CD14-positive monocyte (primary cell): ENCODE results near the gene NPAS3. TPM values are rescaled to one million over a fixed set of nuclear protein-coding genes. Genes with fewer than 3 reads are reported as not detected.

Experiments
- DNase-seq, 3 donors: peaks; one replicate each; pipeline ENCODE4 v3.0.0-alpha.2; 2011 to 2022
- H2AFZ ChIP-seq: 2 replicates; pipeline ENCODE4 v1.6.0; 2012; ENCODE audit warnings: mild to moderate bottlenecking, low read depth, low read length, inconsistent platforms; ENCODE audit not compliant: insufficient read depth, poor library complexity, severe bottlenecking
- H3K27ac ChIP-seq, 2 donors: 1 replicate in 1 of 2; 2 replicates in 1 of 2; pipeline ENCODE4 v1.5.1; 2012 to 2013; ENCODE audit warnings: low read length in 2 of 2, control low read depth in 1 of 2, inconsistent platforms in 1 of 2, low read depth in 1 of 2, mild to moderate bottlenecking in 1 of 2
- H3K27me3 ChIP-seq, 2 donors: one replicate each; pipeline versions ENCODE4 v1.6.0 to v1.6.1; 2011 to 2013; ENCODE audit warnings: low read length in 2 of 2; ENCODE audit not compliant: control insufficient read depth in 2 of 2, insufficient read depth in 2 of 2
- H3K36me3 ChIP-seq, 2 donors: replicated peaks in 1 of 2; 1 replicate in 1 of 2; 2 replicates in 1 of 2; pipeline versions ENCODE4 v1.5.1 to v1.6.1; 2012 to 2013; ENCODE audit warnings: low read length in 2 of 2, control low read depth in 1 of 2, inconsistent platforms in 1 of 2, mild to moderate bottlenecking in 1 of 2; ENCODE audit not compliant: insufficient read depth in 2 of 2, control insufficient read depth in 1 of 2
- H3K4me1 ChIP-seq, 2 donors: 1 replicate in 1 of 2; 2 replicates in 1 of 2; pipeline versions ENCODE4 v1.5.1 to v1.6.1; 2012 to 2013; ENCODE audit warnings: low read length in 2 of 2, control low read depth in 1 of 2, inconsistent platforms in 1 of 2, mild to moderate bottlenecking in 1 of 2, moderate library complexity in 1 of 2; ENCODE audit not compliant: insufficient read depth in 2 of 2, control insufficient read depth in 1 of 2
- H3K4me2 ChIP-seq: replicated peaks from 2 replicates; pipeline ENCODE3; 2012; ENCODE audit warnings: low read length, moderate library complexity, mild to moderate bottlenecking; ENCODE audit not compliant: poor library complexity, severe bottlenecking; ENCODE audit errors: extremely low read depth
- H3K4me3 ChIP-seq, 3 experiments: fragments of 200-600 bp in 1 of 3; sonication (generic) in 1 of 3; replicated peaks in 1 of 3; 1 replicate in 2 of 3; 2 replicates in 1 of 3; pipeline ENCODE4 v1.5.1; 2011 to 2013; ENCODE audit warnings: low read length in 3 of 3, mild to moderate bottlenecking in 3 of 3, control low read depth in 2 of 3, low read depth in 2 of 3, inconsistent platforms in 1 of 3, moderate library complexity in 1 of 3
- H3K79me2 ChIP-seq: 2 replicates; pipeline ENCODE4 v1.6.0; 2012; ENCODE audit warnings: mild to moderate bottlenecking, control low read depth, inconsistent platforms, low read length, moderate library complexity; ENCODE audit not compliant: insufficient read depth
- H3K9ac ChIP-seq: 2 replicates; pipeline ENCODE4 v1.6.0; 2017; ENCODE audit warnings: low read length, mild to moderate bottlenecking; ENCODE audit not compliant: insufficient read depth, poor library complexity, severe bottlenecking
- H3K9me3 ChIP-seq, 2 donors: replicated peaks in 1 of 2; 1 replicate in 1 of 2; 2 replicates in 1 of 2; pipeline versions ENCODE4 v1.5.1 to v1.6.1; 2012 to 2013; ENCODE audit warnings: low read length in 2 of 2, control low read depth in 1 of 2; ENCODE audit not compliant: control insufficient read depth in 1 of 2, insufficient read depth in 1 of 2
- H4K20me1 ChIP-seq: 2 replicates; pipeline ENCODE4 v1.6.0; 2012; ENCODE audit warnings: mild to moderate bottlenecking, low read length, control low read depth, moderate library complexity; ENCODE audit not compliant: insufficient read depth
- H3K27ac Mint-ChIP-seq, 7 donors: one replicate each; pipeline ENCODE4 v1.8.0; 2020; ENCODE audit warnings: mild to moderate bottlenecking in 7 of 7, mixed read lengths in 7 of 7, moderate library complexity in 6 of 7, inconsistent platforms in 2 of 7
- H3K27me3 Mint-ChIP-seq, 3 donors: one replicate each; pipeline ENCODE4 v1.8.0; 2021 to 2022; ENCODE audit warnings: low read depth in 3 of 3, mild to moderate bottlenecking in 3 of 3, mixed read lengths in 3 of 3, moderate library complexity in 3 of 3, inconsistent platforms in 1 of 3
- H3K36me3 Mint-ChIP-seq, 2 donors: one replicate each; pipeline ENCODE4 v1.8.0; 2020; ENCODE audit warnings: mixed read lengths in 2 of 2, inconsistent platforms in 1 of 2, mild to moderate bottlenecking in 1 of 2
- H3K4me1 Mint-ChIP-seq: one replicate; pipeline ENCODE4 v1.8.0; 2020; ENCODE audit warnings: mild to moderate bottlenecking, mixed read lengths
- H3K4me3 Mint-ChIP-seq, 2 donors: one replicate each; pipeline ENCODE4 v1.8.0; 2020; ENCODE audit warnings: mild to moderate bottlenecking in 2 of 2, mixed read lengths in 2 of 2, moderate library complexity in 1 of 2
- H3K9me3 Mint-ChIP-seq, 7 donors: one replicate each; pipeline ENCODE4 v1.8.0; 2020 to 2022; ENCODE audit warnings: mixed read lengths in 7 of 7, mild to moderate bottlenecking in 6 of 7, moderate library complexity in 6 of 7, inconsistent platforms in 2 of 7
- WGBS: methylation state at CpG from one replicate; pipeline ENCODE4 v1.1.5; 2013; ENCODE audit warnings: missing lambda C conversion rate; ENCODE audit not compliant: insufficient coverage; 5-methylcytosine and 5-hydroxymethylcytosine counted together
- intact Hi-C, 2 donors: fragments of 100-400 bp; cut with micrococcal nuclease; formaldehyde crosslinking; loops; one replicate each; pipeline versions ENCODE4 v1.15.0 to v1.15.1; 2023
- polyA plus RNA-seq, 3 donors: library from polyadenylated mRNA; depleted of rRNA in 1 of 3; unstranded in 2 of 3; stranded (reverse) in 1 of 3; fragments of 300-500 nt in 2 of 3; fragments of >200 nt in 1 of 3; fragmentation: Illumina TruSeq in 2 of 3; gene quantifications; 1 replicate in 2 of 3; 2 replicates in 1 of 3; pipeline ENCODE4 v1.2.3, GENCODE V29; 2012 to 2021
- TF ChIP-seq, protein P1 (sequence below): fragments of 200-600 bp; IDR thresholded peaks from one replicate; pipeline ENCODE4 v1.8.0; 2022; ENCODE audit warnings: antibody characterized with exemption, mild to moderate bottlenecking

Gene NPAS3
- polyA plus RNA-seq, 3 donors: not detected

DNA sequence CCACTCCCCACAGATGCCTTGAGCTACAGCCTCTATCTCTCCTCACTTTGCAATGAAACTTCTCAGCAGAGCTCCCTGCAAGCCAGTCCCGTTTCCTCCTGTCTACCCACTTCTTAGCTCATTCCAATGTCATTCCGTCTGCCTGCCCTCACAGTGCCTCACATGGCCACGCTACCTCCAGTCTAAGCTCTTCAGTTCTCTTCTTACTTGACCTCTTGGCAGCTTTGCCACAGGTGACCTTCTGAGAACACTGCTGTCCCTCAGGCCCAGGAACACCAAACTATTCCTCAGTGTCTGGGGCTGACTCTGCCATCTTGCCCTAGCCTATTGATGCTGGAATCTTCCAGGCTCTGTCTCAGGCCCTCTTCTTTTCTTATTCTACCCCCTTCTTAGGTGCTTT lies 902.1 kb downstream of the NPAS3 start:
- Mint-ChIP-seq H3K36me3 (no peaks in the 10 kb centered on the region), H3K9me3 (peaks cover 0 to 1% (median 0%) of the 10 kb centered on the region in 7 donors), H3K27ac (no peak overlapping the region), H3K27me3 (peaks cover 0 to 3% (median 2%) of the 10 kb centered on the region in 3 donors), H3K4me1 (no peaks in the 10 kb centered on the region), H3K4me3 (no peak overlapping the region)
- no peak overlapping the region for H3K9ac ChIP-seq
- H3K4me3 ChIP-seq: no peak overlapping the region
- H3K36me3 ChIP-seq: no peaks in the 10 kb centered on the region
- H3K27me3 ChIP-seq: no peaks in the 10 kb centered on the region
- WGBS: 87% methylated on average over 3 of the region's 3 CpGs
- TF ChIP-seq, protein P1, sequence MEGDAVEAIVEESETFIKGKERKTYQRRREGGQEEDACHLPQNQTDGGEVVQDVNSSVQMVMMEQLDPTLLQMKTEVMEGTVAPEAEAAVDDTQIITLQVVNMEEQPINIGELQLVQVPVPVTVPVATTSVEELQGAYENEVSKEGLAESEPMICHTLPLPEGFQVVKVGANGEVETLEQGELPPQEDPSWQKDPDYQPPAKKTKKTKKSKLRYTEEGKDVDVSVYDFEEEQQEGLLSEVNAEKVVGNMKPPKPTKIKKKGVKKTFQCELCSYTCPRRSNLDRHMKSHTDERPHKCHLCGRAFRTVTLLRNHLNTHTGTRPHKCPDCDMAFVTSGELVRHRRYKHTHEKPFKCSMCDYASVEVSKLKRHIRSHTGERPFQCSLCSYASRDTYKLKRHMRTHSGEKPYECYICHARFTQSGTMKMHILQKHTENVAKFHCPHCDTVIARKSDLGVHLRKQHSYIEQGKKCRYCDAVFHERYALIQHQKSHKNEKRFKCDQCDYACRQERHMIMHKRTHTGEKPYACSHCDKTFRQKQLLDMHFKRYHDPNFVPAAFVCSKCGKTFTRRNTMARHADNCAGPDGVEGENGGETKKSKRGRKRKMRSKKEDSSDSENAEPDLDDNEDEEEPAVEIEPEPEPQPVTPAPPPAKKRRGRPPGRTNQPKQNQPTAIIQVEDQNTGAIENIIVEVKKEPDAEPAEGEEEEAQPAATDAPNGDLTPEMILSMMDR: no peak
- H3K4me2 ChIP-seq: no peak overlapping the region
- no peak overlapping the region for H2AFZ ChIP-seq
- no peaks in the 10 kb centered on the region for H4K20me1 ChIP-seq
- H3K4me1 ChIP-seq: no peaks in the 10 kb centered on the region
- H3K79me2 ChIP-seq: no peaks in the 10 kb centered on the region
- H3K9me3 ChIP-seq: no peaks in the 10 kb centered on the region
- intact Hi-C loops: loop anchor here (5.0 to 10.0 kb wide), 2 partner anchors 264 to 387 kb away; no protein-coding TSS in a partner anchor
- no peak for DNase-seq
- H3K27ac ChIP-seq: no peak overlapping the region

DNA sequence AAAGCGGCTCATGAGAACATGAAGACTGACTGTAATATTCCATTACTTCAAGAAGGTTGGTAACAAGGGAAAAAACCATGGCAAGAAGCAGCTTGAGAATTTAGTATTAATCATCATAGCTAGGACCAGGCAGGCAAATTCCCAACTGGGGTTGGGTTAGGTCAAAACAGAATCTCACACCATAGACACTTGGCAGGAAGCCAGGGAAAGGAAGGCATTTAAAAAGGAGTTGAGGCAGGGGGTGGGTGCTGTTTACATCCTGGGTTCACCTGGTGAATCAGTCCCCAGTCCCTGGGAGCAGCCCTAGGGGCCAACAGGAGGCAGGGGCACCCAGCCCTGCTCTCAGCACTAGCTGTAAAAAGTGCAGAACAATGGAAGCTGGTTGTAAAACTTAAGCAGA lies 903.6 kb downstream of the NPAS3 start:
- Histone ChIP-seq H4K20me1 (no peaks in the 10 kb centered on the region), H3K79me2 (no peaks in the 10 kb centered on the region), H3K9me3 (no peaks in the 10 kb centered on the region), H3K9ac (no peak overlapping the region), H3K4me2 (no peak overlapping the region), H3K36me3 (no peaks in the 10 kb centered on the region), H3K27me3 (no peaks in the 10 kb centered on the region), H2AFZ (no peak overlapping the region), H3K27ac (no peak overlapping the region), H3K4me3 (no peak overlapping the region), H3K4me1 (no peaks in the 10 kb centered on the region)
- Mint-ChIP-seq H3K4me3 (no peak overlapping the region), H3K4me1 (no peaks in the 10 kb centered on the region), H3K36me3 (no peaks in the 10 kb centered on the region), H3K27me3 (peaks cover 2 to 5% (median 3%) of the 10 kb centered on the region in 3 donors), H3K27ac (no peak overlapping the region), H3K9me3 (peaks cover 0 to 1% (median 0%) of the 10 kb centered on the region in 7 donors)
- no CpG with 5 or more reads among the region's 1 CpG for WGBS
- TF ChIP-seq, protein P1: no peak
- intact Hi-C loops: loop anchor here (5.0 to 10.0 kb wide), 2 partner anchors 263 to 385 kb away; no protein-coding TSS in a partner anchor
- DNase-seq: no peak
